HL-60 (cell line): ENCODE data around the gene ZNF783.

ENCODE experiments used
- GABPA ChIP-seq: IDR thresholded peaks from 2 replicates; pipeline ENCODE4 v1.6.1; 2012; ENCODE audit warnings: low read depth
- POLR2AphosphoS5 ChIP-seq: IDR thresholded peaks from 2 replicates; pipeline ENCODE4 v1.6.1; 2012; ENCODE audit warnings: low read depth
- TF ChIP-seq, protein P1 (sequence below): IDR thresholded peaks from one replicate; pipeline ENCODE4 v1.5.1; 2011; ENCODE audit warnings: low read length, control low read depth, inconsistent platforms; ENCODE audit not compliant: insufficient read depth
- TF ChIP-seq, protein P2 (sequence below): IDR thresholded peaks from 2 replicates; pipeline ENCODE4 v1.6.1; 2012; ENCODE audit warnings: low read depth; ENCODE audit not compliant: insufficient replicate concordance

DNA sequence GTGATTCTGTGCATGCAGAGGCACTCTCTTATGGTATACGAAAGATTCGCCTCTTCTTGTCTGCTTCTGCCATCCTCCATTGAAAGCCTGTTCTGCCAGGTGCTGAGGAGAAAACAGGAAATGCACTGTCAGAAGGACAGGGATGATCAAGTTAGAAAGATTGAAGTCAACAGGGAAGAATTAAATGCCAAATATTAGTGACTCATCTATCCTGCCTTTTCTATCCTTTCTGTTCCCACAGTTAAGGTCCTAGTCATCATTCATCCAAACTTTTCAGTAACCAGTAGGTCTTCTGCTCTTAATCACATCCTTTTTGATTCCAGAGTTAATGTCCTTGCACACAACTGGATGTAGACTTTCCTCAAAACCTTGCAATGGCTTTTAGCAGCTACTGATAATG is 4.8 kb upstream of the ZNF783 start:
- TF ChIP-seq, protein P1, sequence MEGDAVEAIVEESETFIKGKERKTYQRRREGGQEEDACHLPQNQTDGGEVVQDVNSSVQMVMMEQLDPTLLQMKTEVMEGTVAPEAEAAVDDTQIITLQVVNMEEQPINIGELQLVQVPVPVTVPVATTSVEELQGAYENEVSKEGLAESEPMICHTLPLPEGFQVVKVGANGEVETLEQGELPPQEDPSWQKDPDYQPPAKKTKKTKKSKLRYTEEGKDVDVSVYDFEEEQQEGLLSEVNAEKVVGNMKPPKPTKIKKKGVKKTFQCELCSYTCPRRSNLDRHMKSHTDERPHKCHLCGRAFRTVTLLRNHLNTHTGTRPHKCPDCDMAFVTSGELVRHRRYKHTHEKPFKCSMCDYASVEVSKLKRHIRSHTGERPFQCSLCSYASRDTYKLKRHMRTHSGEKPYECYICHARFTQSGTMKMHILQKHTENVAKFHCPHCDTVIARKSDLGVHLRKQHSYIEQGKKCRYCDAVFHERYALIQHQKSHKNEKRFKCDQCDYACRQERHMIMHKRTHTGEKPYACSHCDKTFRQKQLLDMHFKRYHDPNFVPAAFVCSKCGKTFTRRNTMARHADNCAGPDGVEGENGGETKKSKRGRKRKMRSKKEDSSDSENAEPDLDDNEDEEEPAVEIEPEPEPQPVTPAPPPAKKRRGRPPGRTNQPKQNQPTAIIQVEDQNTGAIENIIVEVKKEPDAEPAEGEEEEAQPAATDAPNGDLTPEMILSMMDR = no peak
- TF ChIP-seq, protein P2, sequence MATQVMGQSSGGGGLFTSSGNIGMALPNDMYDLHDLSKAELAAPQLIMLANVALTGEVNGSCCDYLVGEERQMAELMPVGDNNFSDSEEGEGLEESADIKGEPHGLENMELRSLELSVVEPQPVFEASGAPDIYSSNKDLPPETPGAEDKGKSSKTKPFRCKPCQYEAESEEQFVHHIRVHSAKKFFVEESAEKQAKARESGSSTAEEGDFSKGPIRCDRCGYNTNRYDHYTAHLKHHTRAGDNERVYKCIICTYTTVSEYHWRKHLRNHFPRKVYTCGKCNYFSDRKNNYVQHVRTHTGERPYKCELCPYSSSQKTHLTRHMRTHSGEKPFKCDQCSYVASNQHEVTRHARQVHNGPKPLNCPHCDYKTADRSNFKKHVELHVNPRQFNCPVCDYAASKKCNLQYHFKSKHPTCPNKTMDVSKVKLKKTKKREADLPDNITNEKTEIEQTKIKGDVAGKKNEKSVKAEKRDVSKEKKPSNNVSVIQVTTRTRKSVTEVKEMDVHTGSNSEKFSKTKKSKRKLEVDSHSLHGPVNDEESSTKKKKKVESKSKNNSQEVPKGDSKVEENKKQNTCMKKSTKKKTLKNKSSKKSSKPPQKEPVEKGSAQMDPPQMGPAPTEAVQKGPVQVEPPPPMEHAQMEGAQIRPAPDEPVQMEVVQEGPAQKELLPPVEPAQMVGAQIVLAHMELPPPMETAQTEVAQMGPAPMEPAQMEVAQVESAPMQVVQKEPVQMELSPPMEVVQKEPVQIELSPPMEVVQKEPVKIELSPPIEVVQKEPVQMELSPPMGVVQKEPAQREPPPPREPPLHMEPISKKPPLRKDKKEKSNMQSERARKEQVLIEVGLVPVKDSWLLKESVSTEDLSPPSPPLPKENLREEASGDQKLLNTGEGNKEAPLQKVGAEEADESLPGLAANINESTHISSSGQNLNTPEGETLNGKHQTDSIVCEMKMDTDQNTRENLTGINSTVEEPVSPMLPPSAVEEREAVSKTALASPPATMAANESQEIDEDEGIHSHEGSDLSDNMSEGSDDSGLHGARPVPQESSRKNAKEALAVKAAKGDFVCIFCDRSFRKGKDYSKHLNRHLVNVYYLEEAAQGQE = no peak
- no peak for TF ChIP-seq POLR2AphosphoS5
- TF ChIP-seq GABPA = no peak
